RWPE2 (cell line): ENCODE measurements around the gene TDRD1.
A peak's percentile ranks its signal among the peaks of the same experiment; 100 is the strongest.

Source experiments
- ATAC-seq: fragments of 200-7000 bp; cut with Tn5 transposase; 3 replicates; pipeline ENCODE4 v1.9.1; 2021; ENCODE audit warnings: low read depth
- DNase-seq: peaks from one replicate; pipeline ENCODE4 v3.0.0-alpha.2; 2020; ENCODE audit warnings: low spot score
- H3K27ac ChIP-seq: fragments of 450-650 bp; 2 replicates; pipeline ENCODE4 v1.5.1; 2017; ENCODE audit warnings: mild to moderate bottlenecking; ENCODE audit not compliant: poor library complexity, severe bottlenecking
- H3K27me3 ChIP-seq: fragments of 250-450 bp; sonication (Bioruptor Pico); 2 replicates; pipeline ENCODE4 v1.5.1; 2021; ENCODE audit warnings: mild to moderate bottlenecking, moderate library complexity; ENCODE audit not compliant: insufficient read depth, poor library complexity, severe bottlenecking
- H3K36me3 ChIP-seq: fragments of 250-450 bp; sonication (Bioruptor Pico); 2 replicates; pipeline ENCODE4 v1.5.1; 2020; ENCODE audit warnings: low read depth, mild to moderate bottlenecking, moderate library complexity
- H3K4me1 ChIP-seq: fragments of 250-450 bp; sonication (Bioruptor Pico); 2 replicates; pipeline ENCODE4 v1.5.1; 2021; ENCODE audit warnings: mild to moderate bottlenecking, moderate library complexity; ENCODE audit not compliant: insufficient read depth, poor library complexity, severe bottlenecking
- H3K4me3 ChIP-seq: fragments of 250-450 bp; sonication (Bioruptor Pico); 2 replicates; pipeline ENCODE4 v1.5.1; 2021; ENCODE audit warnings: mild to moderate bottlenecking, moderate library complexity; ENCODE audit not compliant: severe bottlenecking
- H3K9me3 ChIP-seq: fragments of 250-450 bp; sonication (Bioruptor Pico); 2 replicates; pipeline ENCODE4 v1.5.1; 2021; ENCODE audit warnings: mild to moderate bottlenecking, moderate library complexity; ENCODE audit not compliant: severe bottlenecking
- TF ChIP-seq, protein P1 (sequence below): fragments of 450-650 bp; IDR thresholded peaks from one replicate; pipeline ENCODE4 v1.5.1; 2017; ENCODE audit warnings: mild to moderate bottlenecking, moderate library complexity; ENCODE audit not compliant: poor library complexity, severe bottlenecking

The TDRD1 gene

DNA sequence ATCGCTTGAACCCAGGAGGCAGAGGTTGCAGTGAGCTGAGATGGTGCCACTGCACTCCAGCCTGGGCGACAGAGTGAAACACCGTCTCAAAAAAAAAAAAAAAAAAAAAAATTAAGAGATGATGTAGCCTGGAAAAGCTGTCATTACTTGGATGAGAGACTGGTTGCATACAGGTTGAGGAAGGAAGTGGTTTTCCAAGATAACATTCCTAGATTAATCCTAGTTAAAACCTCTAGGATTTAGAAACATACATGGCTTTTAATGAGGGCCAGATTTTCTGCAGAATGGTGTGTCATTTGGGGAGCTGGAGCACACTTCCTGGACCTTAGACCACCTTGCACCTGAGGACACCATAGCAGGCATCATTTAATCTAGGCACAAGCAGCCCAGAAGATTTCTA is 77.7 kb downstream of the TDRD1 start:
- DNase-seq: no peak
- H3K36me3 ChIP-seq: no peaks in the 10 kb centered on the region
- no peaks in the 10 kb centered on the region for H3K4me1 ChIP-seq
- no peaks in the 10 kb centered on the region for H3K9me3 ChIP-seq
- H3K27me3 ChIP-seq: no peaks in the 10 kb centered on the region
- H3K4me3 ChIP-seq: no peak overlapping the region
- no peak overlapping the region for H3K27ac ChIP-seq
- ATAC-seq: 0 out of 3 replicates have a peak, but pooled peaks have one; percentile 44
- TF ChIP-seq, protein P1, sequence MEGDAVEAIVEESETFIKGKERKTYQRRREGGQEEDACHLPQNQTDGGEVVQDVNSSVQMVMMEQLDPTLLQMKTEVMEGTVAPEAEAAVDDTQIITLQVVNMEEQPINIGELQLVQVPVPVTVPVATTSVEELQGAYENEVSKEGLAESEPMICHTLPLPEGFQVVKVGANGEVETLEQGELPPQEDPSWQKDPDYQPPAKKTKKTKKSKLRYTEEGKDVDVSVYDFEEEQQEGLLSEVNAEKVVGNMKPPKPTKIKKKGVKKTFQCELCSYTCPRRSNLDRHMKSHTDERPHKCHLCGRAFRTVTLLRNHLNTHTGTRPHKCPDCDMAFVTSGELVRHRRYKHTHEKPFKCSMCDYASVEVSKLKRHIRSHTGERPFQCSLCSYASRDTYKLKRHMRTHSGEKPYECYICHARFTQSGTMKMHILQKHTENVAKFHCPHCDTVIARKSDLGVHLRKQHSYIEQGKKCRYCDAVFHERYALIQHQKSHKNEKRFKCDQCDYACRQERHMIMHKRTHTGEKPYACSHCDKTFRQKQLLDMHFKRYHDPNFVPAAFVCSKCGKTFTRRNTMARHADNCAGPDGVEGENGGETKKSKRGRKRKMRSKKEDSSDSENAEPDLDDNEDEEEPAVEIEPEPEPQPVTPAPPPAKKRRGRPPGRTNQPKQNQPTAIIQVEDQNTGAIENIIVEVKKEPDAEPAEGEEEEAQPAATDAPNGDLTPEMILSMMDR: no peak

DNA sequence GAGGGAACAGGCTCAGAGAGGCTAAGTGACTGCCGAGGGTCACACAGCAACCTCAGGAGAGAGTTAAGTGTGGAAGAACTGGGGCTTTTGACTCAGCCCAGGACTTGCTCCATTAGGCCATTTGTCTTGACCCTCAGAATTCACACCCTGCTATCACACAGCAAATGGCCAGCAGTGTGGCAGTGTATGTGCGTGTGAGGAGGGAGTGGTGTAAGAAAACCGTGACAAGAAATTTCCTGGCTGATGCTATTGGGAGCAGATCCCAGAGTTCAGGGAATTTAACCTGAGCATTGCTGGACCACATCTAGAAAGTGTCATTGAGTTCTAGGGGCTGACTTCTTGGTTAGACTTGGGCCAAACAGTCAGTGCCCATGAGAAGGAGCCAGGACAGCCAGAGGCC is 78.3 kb downstream of the TDRD1 start:
- TF ChIP-seq, protein P1: no peak
- no peak for ATAC-seq
- H3K27ac ChIP-seq: no peak overlapping the region
- no peaks in the 10 kb centered on the region for H3K9me3 ChIP-seq
- H3K27me3 ChIP-seq: no peaks in the 10 kb centered on the region
- no peak for DNase-seq
- H3K4me3 ChIP-seq: no peak overlapping the region
- no peaks in the 10 kb centered on the region for H3K4me1 ChIP-seq
- H3K36me3 ChIP-seq: no peaks in the 10 kb centered on the region

DNA sequence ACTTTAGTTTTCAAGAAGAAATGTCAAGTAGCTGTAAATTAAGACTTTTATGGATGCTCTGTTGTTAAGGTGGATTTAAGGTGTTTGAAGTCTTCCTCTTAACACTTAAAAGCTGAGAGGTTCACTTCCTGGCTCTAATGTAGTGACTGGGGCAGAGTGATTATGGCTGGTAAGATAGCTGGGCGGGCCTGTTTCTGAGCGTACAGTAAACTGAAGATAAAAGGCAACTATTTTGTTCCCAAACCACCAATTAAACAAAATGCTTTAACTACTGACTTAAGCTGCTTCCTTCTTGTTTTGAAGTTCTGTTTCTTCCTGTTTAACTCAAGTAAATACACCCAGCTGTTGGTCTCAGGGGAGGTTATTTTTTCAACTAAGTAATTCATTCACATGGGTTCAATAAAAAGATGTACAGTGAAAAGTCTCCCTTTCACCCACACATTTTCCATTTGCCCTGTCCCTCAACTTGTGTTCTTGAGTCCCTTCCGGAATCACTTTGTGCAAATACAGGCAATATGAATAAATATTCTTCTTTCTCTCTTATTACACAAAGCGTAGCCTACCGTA is 79.2 kb downstream of the TDRD1 start:
- TF ChIP-seq, protein P1: no peak
- Histone ChIP-seq H3K27ac (no peak overlapping the region), H3K27me3 (no peaks in the 10 kb centered on the region), H3K4me1 (no peaks in the 10 kb centered on the region), H3K36me3 (no peaks in the 10 kb centered on the region), H3K4me3 (no peak overlapping the region), H3K9me3 (no peaks in the 10 kb centered on the region)
- no peak for DNase-seq
- ATAC-seq: no peak

DNA sequence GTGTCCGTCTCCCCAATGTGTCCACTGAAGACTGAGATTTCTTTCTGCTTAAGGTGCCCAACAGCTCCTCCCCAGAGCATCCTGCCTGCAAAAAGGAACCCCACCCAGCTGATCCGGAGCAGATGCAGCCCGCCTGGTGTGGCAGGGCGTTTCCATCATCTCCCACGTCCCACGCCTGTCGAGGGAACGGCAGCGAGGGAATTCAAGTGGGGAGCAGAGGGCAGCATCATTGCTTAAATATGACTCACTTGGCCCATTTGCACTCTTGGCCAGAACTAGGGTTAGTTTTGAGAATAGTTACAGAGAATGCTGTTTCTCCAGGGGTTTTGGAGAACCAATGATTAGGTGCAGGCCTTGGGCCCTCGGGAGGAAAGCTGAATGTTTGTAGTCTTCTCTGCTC is 80.7 kb downstream of the TDRD1 start:
- no peak for DNase-seq
- no peak for ATAC-seq

DNA sequence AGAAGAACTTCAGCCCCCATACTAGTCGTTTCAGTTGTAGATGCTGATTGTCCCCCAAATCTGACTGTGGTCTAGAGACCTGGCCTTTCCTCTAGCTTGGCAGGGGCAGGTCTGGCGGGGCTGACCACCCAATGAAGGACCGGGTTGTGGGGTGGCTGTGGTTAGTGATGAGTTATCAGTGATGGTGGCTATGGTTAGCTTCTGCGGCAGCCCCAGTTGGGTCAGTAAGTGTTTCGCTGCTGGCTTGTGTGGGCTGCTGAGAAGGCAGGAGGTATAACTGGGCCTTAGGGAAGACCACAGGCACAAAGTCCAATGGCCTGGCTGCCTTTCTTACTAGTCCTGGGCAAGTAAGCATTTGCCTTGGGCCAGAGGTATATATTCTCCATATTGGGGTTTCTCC is 81.2 kb downstream of the TDRD1 start:
- H3K36me3 ChIP-seq: no peaks in the 10 kb centered on the region
- H3K9me3 ChIP-seq: no peaks in the 10 kb centered on the region
- TF ChIP-seq, protein P1: no peak
- no peak overlapping the region for H3K4me3 ChIP-seq
- ATAC-seq: no peak
- no peak overlapping the region for H3K27ac ChIP-seq
- no peak for DNase-seq
- no peaks in the 10 kb centered on the region for H3K27me3 ChIP-seq
- H3K4me1 ChIP-seq: peaks cover under 1% of the 10 kb centered on the region

More for the DNA sequence above, 80.7 kb downstream of the TDRD1 start:
- no peaks in the 10 kb centered on the region for H3K4me1 ChIP-seq
- H3K27ac ChIP-seq: no peak overlapping the region
- H3K36me3 ChIP-seq: no peaks in the 10 kb centered on the region
- TF ChIP-seq, protein P1: no peak
- no peak overlapping the region for H3K4me3 ChIP-seq
- no peaks in the 10 kb centered on the region for H3K27me3 ChIP-seq
- H3K9me3 ChIP-seq: no peaks in the 10 kb centered on the region
